K562 (cell line): ENCODE data around the gene FBXO36. TPM values are rescaled to one million over a fixed set of nuclear protein-coding genes. Genes with fewer than 3 reads are reported as not detected.
A peak's percentile ranks its signal among the peaks of the same experiment; 100 is the strongest.

Experiments
- CHD4 ChIP-seq: fragments of 200-600 bp; sonication (generic); IDR thresholded peaks from 3 replicates; pipeline ENCODE4 v1.6.1; 2012; ENCODE audit warnings: low read depth, mild to moderate bottlenecking, mixed read lengths, low read length, inconsistent platforms; ENCODE audit not compliant: insufficient read depth, insufficient replicate concordance, poor library complexity, severe bottlenecking
- CLOCK ChIP-seq: fragments of 250-450 bp; sonication (Bioruptor Pico); IDR thresholded peaks from 2 replicates; pipeline ENCODE4 v1.4.0; 2020; ENCODE audit warnings: mild to moderate bottlenecking, moderate library complexity, borderline replicate concordance
- CREB1 ChIP-seq, 2 experiments: sonication (generic) in 1 of 2; formaldehyde crosslinking in 1 of 2; IDR thresholded peaks; 2 replicates each; pipeline versions ENCODE4 v1.6.1 to v1.8.0; 2012 to 2022; ENCODE audit warnings: inconsistent platforms in 1 of 2, mild to moderate bottlenecking in 1 of 2, missing genetic modification reagents in 1 of 2, moderate library complexity in 1 of 2
- CXXC5 ChIP-seq: fragments of 250-450 bp; sonication (Bioruptor Pico); IDR thresholded peaks from 2 replicates; pipeline ENCODE4 v1.8.0; 2022; ENCODE audit warnings: inconsistent platforms, mild to moderate bottlenecking, moderate library complexity
- E2F3 ChIP-seq: fragments of 250-450 bp; sonication (Bioruptor Pico); IDR thresholded peaks from 2 replicates; pipeline ENCODE4 v1.4.0; 2020; ENCODE audit warnings: mild to moderate bottlenecking
- ELK1 ChIP-seq: sonication (generic); formaldehyde crosslinking; IDR thresholded peaks from 2 replicates; pipeline ENCODE4 v1.8.1; 2022; ENCODE audit warnings: missing genetic modification reagents
- ETV5 ChIP-seq: sonication (generic); formaldehyde crosslinking; IDR thresholded peaks from 2 replicates; pipeline ENCODE4 v1.4.0; 2020; ENCODE audit warnings: low read depth, mild to moderate bottlenecking, missing genetic modification reagents
- GTF2F1 ChIP-seq: IDR thresholded peaks from 2 replicates; pipeline ENCODE4 v1.6.1; 2011; ENCODE audit warnings: low read depth, low read length, improper control_type of control experiment
- HNRNPL ChIP-seq: fragments of 200-400 bp; formaldehyde crosslinking; IDR thresholded peaks from 2 replicates; pipeline ENCODE4 v1.6.1; 2017; ENCODE audit warnings: low read depth, mild to moderate bottlenecking, low read length
- PCBP1 ChIP-seq: fragments of 200-400 bp; formaldehyde crosslinking; IDR thresholded peaks from 2 replicates; pipeline ENCODE4 v1.6.1; 2018; ENCODE audit warnings: mild to moderate bottlenecking, low read depth, low read length; ENCODE audit not compliant: poor library complexity, severe bottlenecking
- SAP30 ChIP-seq: fragments of 200-600 bp; sonication (generic); IDR thresholded peaks from 2 replicates; pipeline ENCODE4 v1.6.1; 2012; ENCODE audit warnings: borderline replicate concordance, low read depth, mild to moderate bottlenecking, moderate library complexity, low read length, control low read depth, inconsistent platforms; ENCODE audit not compliant: insufficient read depth, poor library complexity, severe bottlenecking
- TRIM24 ChIP-seq, 2 experiments: fragments of 450-650 bp; IDR thresholded peaks; 2 replicates each; pipeline ENCODE4 v1.6.1; 2016
- XRCC5 ChIP-seq: fragments of 200-400 bp; formaldehyde crosslinking; IDR thresholded peaks from 2 replicates; pipeline ENCODE4 v1.6.1; 2017; ENCODE audit warnings: low read depth, mild to moderate bottlenecking, low read length
- ZNF121 ChIP-seq: sonication (generic); formaldehyde crosslinking; conservative IDR thresholded peaks from 2 replicates; pipeline ENCODE4 v1.8.0; 2022; ENCODE audit warnings: missing genetic modification reagents
- ZNF407 ChIP-seq: fragments of 450-650 bp; IDR thresholded peaks from 2 replicates; pipeline ENCODE4 v1.6.1; 2016; ENCODE audit warnings: low read depth
- ZNF75A ChIP-seq: fragments of 450-650 bp; formaldehyde crosslinking; IDR thresholded peaks from 2 replicates; pipeline ENCODE4 v1.4.0; 2020; ENCODE audit warnings: mild to moderate bottlenecking
- ZNF778 ChIP-seq: fragments of 450-650 bp; formaldehyde crosslinking; IDR thresholded peaks from 2 replicates; pipeline ENCODE4 v1.4.0; 2020; ENCODE audit warnings: mild to moderate bottlenecking, moderate library complexity
- polyA plus RNA-seq, 8 experiments: library from polyadenylated mRNA; depleted of rRNA in 4 of 8; stranded (reverse) in 5 of 8; unstranded in 3 of 8; fragments of >200 nt; fragmentation: Nextera tagmentation in 2 of 8; fragmentation: Illumina TruSeq in 1 of 8; extraction: Ambion mirVana in 2 of 8; extraction: Trizol in 1 of 8; gene quantifications; 2 replicates each; pipeline versions ENCODE4 v1.2.1 to v1.2.3, GENCODE V29; 2011 to 2014; ENCODE audit warnings: inconsistent platforms in 1 of 8, missing spikeins in 1 of 8
- total RNA-seq, 7 experiments: library from RNA; depleted of rRNA in 6 of 7; stranded (reverse); fragments of >200 nt in 6 of 7; fragmentation: Illumina TruSeq in 2 of 7; extraction: Trizol in 2 of 7; gene quantifications; 2 replicates each; pipeline versions ENCODE4 v1.2.1 to v1.2.3, GENCODE V29; 2011 to 2021; ENCODE audit warnings: low replicate concordance in 1 of 7

The FBXO36 gene
- total and polyA plus RNA-seq, 9 of the 15 experiments (the other 6 are each of a cell fraction or from before 2014, with no cell fraction given), result 0.40 to 0.91 (median 0.58) TPM

DNA sequence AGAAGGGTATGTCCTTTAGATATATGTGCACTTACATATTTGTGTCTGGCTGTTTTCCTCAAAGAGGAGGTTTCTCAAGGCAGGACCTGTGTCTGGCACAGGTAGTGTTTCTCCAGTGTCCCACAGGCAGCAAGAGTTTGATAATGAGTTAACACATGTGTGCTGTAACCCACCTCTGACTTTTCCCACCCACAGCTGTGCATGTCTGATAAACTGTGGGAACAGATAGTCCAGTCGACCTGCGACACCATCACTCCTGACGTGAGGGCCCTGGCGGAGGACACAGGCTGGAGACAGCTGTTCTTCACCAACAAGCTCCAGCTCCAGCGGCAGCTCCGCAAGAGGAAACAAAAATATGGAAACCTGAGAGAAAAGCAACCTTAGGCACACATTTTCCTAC is 88.2 kb downstream of the FBXO36 start (continued):
- TF ChIP-seq TRIM24 (IDR thresholded peaks at IDR 0.05), result peak; percentile 56 to 72; a peak in 2 of 4 replicates
- no peak for TF ChIP-seq CLOCK (CRISPR knock-in tag)
- TF ChIP-seq ETV5 (CRISPR knock-in tag), result no peak
- TF ChIP-seq CREB1 (IDR thresholded peaks at IDR 0.05), result 0 out of 2 replicates have a peak, but pooled peaks have one; percentile 25
- TF ChIP-seq CREB1 (CRISPR knock-in tag; IDR thresholded peaks at IDR 0.05), result no peak
- TF ChIP-seq E2F3 (CRISPR knock-in tag), result no peak
- TF ChIP-seq ZNF778, result no peak
- no peak for TF ChIP-seq CHD4
- TF ChIP-seq PCBP1, result no peak
- no peak for TF ChIP-seq ZNF121 (CRISPR knock-in tag)
- TF ChIP-seq ELK1 (CRISPR knock-in tag), result no peak
- no peak for TF ChIP-seq ZNF407
- no peak for TF ChIP-seq XRCC5
- no peak for TF ChIP-seq HNRNPL
- no peak for TF ChIP-seq GTF2F1
- peak; percentile 34; the same call in 1 of the 2 replicates for TF ChIP-seq CXXC5 (CRISPR knock-in tag)
- TF ChIP-seq ZNF75A (CRISPR knock-in tag), result peak; percentile 82
- no peak for TF ChIP-seq SAP30
